Measurements from ENCODE around the gene HDAC4.
"Not testable (repeated sequence)": the region's sequence is repeated elsewhere in the genome, so short reads cannot be mapped to it uniquely, and the experiment has no call there.

GRCh38 chr2:239176138-239176803, 224.5 kb downstream of the HDAC4 start:
- not testable (repeated sequence) for TF ChIP-seq CTCF (conservative IDR thresholded peaks at IDR 0.05; ENCODE audit: low read length); EZH2phosphoT487 (IDR thresholded peaks at IDR 0.05; ENCODE audit: borderline replicate concordance)

All from Loucy (cell line).